Measurements from ENCODE around the gene VPS26C.

DNA sequence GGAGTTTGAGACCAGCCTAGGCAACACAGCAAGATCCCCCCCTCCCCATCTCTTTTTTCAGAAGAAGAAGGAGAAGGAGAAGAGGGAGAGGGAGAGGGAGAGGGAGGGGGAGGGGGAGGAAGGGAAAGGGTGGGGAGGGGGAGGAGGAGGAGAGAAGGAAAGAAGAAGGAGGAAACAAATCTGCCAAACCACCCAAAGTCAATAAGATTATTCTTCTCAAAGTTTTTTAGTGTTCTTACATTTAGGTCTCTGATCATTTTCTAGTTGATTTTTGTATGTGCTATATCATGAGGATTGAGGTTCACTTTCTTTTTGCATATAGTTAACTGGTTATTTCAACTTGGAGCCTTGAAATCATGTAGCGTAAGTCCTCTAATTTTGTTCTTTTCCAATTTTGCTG is 56.3 kb downstream of the VPS26C start:
- TF ChIP-seq EZH2 (optimal IDR thresholded peaks at IDR 0.05; ENCODE audit: low read depth, low read length) (no peak), EZH2phosphoT487 (IDR thresholded peaks at IDR 0.05; ENCODE audit: low read length) (no peak)
- TF ChIP-seq, protein P1, sequence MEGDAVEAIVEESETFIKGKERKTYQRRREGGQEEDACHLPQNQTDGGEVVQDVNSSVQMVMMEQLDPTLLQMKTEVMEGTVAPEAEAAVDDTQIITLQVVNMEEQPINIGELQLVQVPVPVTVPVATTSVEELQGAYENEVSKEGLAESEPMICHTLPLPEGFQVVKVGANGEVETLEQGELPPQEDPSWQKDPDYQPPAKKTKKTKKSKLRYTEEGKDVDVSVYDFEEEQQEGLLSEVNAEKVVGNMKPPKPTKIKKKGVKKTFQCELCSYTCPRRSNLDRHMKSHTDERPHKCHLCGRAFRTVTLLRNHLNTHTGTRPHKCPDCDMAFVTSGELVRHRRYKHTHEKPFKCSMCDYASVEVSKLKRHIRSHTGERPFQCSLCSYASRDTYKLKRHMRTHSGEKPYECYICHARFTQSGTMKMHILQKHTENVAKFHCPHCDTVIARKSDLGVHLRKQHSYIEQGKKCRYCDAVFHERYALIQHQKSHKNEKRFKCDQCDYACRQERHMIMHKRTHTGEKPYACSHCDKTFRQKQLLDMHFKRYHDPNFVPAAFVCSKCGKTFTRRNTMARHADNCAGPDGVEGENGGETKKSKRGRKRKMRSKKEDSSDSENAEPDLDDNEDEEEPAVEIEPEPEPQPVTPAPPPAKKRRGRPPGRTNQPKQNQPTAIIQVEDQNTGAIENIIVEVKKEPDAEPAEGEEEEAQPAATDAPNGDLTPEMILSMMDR (IDR thresholded peaks at IDR 0.05; ENCODE audit: low read length): no peak
